Spleen (tissue), 11 donors: ENCODE results near the gene ULBP3. TPM values are rescaled to one million over a fixed set of nuclear protein-coding genes. Genes with fewer than 3 reads are reported as not detected.
A peak's percentile ranks its signal among the peaks of the same experiment; 100 is the strongest.
"Not testable (repeated sequence)": the region's sequence is repeated elsewhere in the genome, so short reads cannot be mapped to it uniquely, and the experiment has no call there.

ENCODE experiments used
- DNase-seq: peaks from one replicate; pipeline ENCODE4 v3.0.0-alpha.2; 2020
- H3K27ac ChIP-seq, 8 donors: fragments of 200-600 bp; sonication (generic) in 7 of 8; 1 replicate in 4 of 8; 2 replicates in 4 of 8; pipeline versions ENCODE4 v1.5.0 to v1.8.0; 2016 to 2021; ENCODE audit warnings: inconsistent platforms in 4 of 8, mild to moderate bottlenecking in 4 of 8, moderate library complexity in 1 of 8
- H3K27me3 ChIP-seq, 7 donors: fragments of 200-600 bp; sonication (generic) in 6 of 7; replicated peaks in 1 of 7; 1 replicate in 4 of 7; 2 replicates in 3 of 7; pipeline versions ENCODE4 v1.5.0 to v1.8.0; 2016 to 2021; ENCODE audit warnings: inconsistent platforms in 3 of 7, mild to moderate bottlenecking in 1 of 7
- H3K36me3 ChIP-seq, 6 donors: fragments of 200-600 bp; sonication (generic) in 5 of 6; 1 replicate in 4 of 6; 2 replicates in 2 of 6; pipeline versions ENCODE4 v1.5.0 to v1.8.0; 2016 to 2021; ENCODE audit warnings: inconsistent platforms in 2 of 6
- H3K4me1 ChIP-seq, 6 donors: fragments of 200-600 bp; sonication (generic) in 5 of 6; 1 replicate in 3 of 6; 2 replicates in 3 of 6; pipeline versions ENCODE4 v1.5.0 to v1.8.0; 2016 to 2021; ENCODE audit warnings: inconsistent platforms in 3 of 6
- H3K4me3 ChIP-seq, 8 donors: fragments of 200-600 bp; sonication (generic) in 7 of 8; 1 replicate in 4 of 8; 2 replicates in 4 of 8; pipeline versions ENCODE4 v1.5.0 to v1.8.0; 2016 to 2021; ENCODE audit warnings: inconsistent platforms in 4 of 8, mild to moderate bottlenecking in 4 of 8, moderate library complexity in 2 of 8
- H3K9me3 ChIP-seq, 8 donors: fragments of 200-600 bp; sonication (generic) in 7 of 8; 1 replicate in 4 of 8; 2 replicates in 4 of 8; pipeline versions ENCODE4 v1.5.0 to v1.8.0; 2016 to 2021; ENCODE audit warnings: inconsistent platforms in 4 of 8
- POLR2A ChIP-seq, 3 donors: fragments of 450-650 bp; IDR thresholded peaks; one replicate each; pipeline ENCODE4 v1.5.1; 2017; ENCODE audit warnings: antibody characterized with exemption in 3 of 3, mild to moderate bottlenecking in 1 of 3
- POLR2AphosphoS5 ChIP-seq, 3 donors: sonication (generic); formaldehyde crosslinking; IDR thresholded peaks; one replicate each; pipeline ENCODE4 v1.5.1; 2017; ENCODE audit warnings: antibody characterized with exemption in 3 of 3
- WGBS, 5 donors: extraction: QIAGEN DNeasy Blood & Tissue Kit in 3 of 5; methylation state at CpG; one replicate each; pipeline versions ENCODE4 v1.1.5 to v1.1.7; 2013 to 2018; 5-methylcytosine and 5-hydroxymethylcytosine counted together
- intact Hi-C: fragments of 100-400 bp; cut with DNase I; formaldehyde crosslinking; loops from one replicate; pipeline ENCODE4 v1.15.0; 2023; ENCODE audit warnings: low total_unique reads
- polyA plus RNA-seq, 3 donors: library from polyadenylated mRNA; stranded (reverse); fragments of 200-250 nt; gene quantifications; one replicate each; pipeline ENCODE4 v1.2.1, GENCODE V29; 2013
- total RNA-seq, 7 donors: library from RNA; depleted of rRNA in 3 of 7; stranded (reverse); fragments of >200 nt in 3 of 7; fragmentation: NEBNext Ultra II Directional in 4 of 7; extraction: Animal tissue kit (Norgen Biotek cat#: 25700) in 4 of 7; gene quantifications; one replicate each; pipeline versions ENCODE4 v1.1.0 to v1.2.1, GENCODE V29; 2016 to 2021
- TF ChIP-seq, protein P1 (sequence below), 11 experiments: fragments of 200-600 bp in 7 of 11; fragments of 450-650 bp in 4 of 11; sonication (generic) in 4 of 11; IDR thresholded peaks in 8 of 11; conservative IDR thresholded peaks in 3 of 11; 1 replicate in 7 of 11; 2 replicates in 4 of 11; pipeline versions ENCODE4 v1.4.0 to v1.8.0; 2016 to 2021; ENCODE audit warnings: antibody characterized with exemption in 11 of 11, inconsistent platforms in 4 of 11, mild to moderate bottlenecking in 1 of 11
- donor health status: healthy with polysubstance abuse.
- donor health status: DM: no; HTN: no; CAD: no; lungs with moderate emphysema.
- donor health status: DM: no; HTN: no; CAD: no.
- donor health status: Bipolar disorder and iron deficiency.
- donor health status: healthy.
- donor health status: DM: no; HTN: no; CAD: no.
- donor health status: DM: yes; HTN: yes; CAD: no.

Gene ULBP3
- total and polyA plus RNA-seq, 10 donors = 0.15 to 2.2 (median 0.85) TPM; not detected in 1

DNA sequence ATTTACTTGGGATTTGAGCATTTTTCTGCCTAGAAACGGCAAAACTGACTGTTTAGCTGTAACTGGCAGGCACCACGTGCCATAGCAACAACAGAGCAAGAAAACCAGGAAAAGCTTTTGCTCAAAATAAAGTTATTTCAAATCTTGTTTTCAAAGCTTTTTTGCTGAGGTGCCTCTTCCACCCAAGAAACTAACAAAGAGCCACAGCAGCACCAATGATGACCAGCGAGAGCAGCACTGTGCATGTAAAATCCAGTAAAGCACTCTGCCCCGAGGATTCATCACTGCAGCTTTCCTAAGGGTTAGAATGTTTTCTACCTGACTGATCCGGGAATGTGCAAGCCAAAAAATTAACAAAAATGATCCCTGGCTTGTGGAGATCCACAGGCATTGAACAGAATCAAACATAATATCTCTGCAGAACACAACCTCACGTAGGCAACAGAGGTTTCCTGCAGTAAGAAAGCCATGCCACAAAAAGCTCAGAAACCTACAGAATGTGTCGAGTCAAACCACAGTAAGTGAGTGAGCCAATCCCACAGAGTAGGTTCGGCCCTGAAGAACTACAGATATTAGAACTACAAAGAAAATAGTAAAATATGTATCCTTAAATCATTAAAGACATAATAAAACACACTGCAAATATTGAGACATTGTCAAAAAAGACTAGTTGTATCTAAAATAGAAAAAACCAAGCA is 7.4 kb upstream of the ULBP3 start:
- Histone ChIP-seq H3K9me3 (no peaks in the 10 kb centered on the region), H3K27ac (no peak overlapping the region), H3K36me3 (no peaks in the 10 kb centered on the region), H3K4me3 (no peak overlapping the region), H3K27me3 (peaks cover 0 to 18% (median 0%) of the 10 kb centered on the region in 7 donors), H3K4me1 (peaks cover 0 to 8% (median under 1%) of the 10 kb centered on the region in 6 donors)
- DNase-seq = no peak
- 34 to 44% (median 38%) methylated on average over 8 of the region's 8 CpGs for WGBS, 5 donors
- TF ChIP-seq, protein P1, sequence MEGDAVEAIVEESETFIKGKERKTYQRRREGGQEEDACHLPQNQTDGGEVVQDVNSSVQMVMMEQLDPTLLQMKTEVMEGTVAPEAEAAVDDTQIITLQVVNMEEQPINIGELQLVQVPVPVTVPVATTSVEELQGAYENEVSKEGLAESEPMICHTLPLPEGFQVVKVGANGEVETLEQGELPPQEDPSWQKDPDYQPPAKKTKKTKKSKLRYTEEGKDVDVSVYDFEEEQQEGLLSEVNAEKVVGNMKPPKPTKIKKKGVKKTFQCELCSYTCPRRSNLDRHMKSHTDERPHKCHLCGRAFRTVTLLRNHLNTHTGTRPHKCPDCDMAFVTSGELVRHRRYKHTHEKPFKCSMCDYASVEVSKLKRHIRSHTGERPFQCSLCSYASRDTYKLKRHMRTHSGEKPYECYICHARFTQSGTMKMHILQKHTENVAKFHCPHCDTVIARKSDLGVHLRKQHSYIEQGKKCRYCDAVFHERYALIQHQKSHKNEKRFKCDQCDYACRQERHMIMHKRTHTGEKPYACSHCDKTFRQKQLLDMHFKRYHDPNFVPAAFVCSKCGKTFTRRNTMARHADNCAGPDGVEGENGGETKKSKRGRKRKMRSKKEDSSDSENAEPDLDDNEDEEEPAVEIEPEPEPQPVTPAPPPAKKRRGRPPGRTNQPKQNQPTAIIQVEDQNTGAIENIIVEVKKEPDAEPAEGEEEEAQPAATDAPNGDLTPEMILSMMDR (IDR thresholded peaks at IDR 0.05 in 8 of 11, conservative IDR thresholded peaks at IDR 0.05 in 3 of 11) = no peak
- TF ChIP-seq POLR2A (IDR thresholded peaks at IDR 0.05) (no peak), POLR2AphosphoS5 (IDR thresholded peaks at IDR 0.05) (no peak)
- intact Hi-C loops = no loop called here

DNA sequence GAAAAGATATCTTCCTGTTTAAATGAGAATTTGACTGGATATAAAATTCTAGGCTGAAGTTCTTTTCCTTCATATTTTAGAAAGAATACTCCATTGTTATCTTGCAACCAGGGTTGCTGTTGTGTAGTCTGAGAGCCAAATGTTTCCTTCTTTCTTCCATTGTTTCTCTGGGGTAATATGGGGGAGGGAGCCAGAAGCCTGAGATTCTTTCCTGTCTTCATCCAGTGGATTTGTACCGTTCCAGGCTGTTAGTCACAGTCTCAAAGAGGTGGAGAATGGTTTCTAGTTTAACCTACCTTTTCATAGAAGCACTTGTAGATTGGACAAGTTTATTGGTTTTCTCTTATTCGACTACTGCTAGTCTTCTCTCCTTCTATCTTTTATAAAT is 6.1 kb upstream of the ULBP3 start:
- WGBS, 5 donors = 81 to 89% (median 82%) methylated on average over 2 of the region's 2 CpGs
- Histone ChIP-seq H3K36me3 (no peaks in the 10 kb centered on the region), H3K4me1 (peaks cover 0 to 13% (median 0%) of the 10 kb centered on the region in 6 donors), H3K27ac (no peak overlapping the region), H3K4me3 (no peak overlapping the region), H3K9me3 (no peaks in the 10 kb centered on the region), H3K27me3 (peaks cover 0 to 18% (median 0%) of the 10 kb centered on the region in 7 donors)
- DNase-seq = no peak
- TF ChIP-seq POLR2A (IDR thresholded peaks at IDR 0.05) (no peak), POLR2AphosphoS5 (IDR thresholded peaks at IDR 0.05) (no peak)
- TF ChIP-seq, protein P1 (IDR thresholded peaks at IDR 0.05 in 8 of 11, conservative IDR thresholded peaks at IDR 0.05 in 3 of 11) = no peak
- intact Hi-C loops = no loop called here

DNA sequence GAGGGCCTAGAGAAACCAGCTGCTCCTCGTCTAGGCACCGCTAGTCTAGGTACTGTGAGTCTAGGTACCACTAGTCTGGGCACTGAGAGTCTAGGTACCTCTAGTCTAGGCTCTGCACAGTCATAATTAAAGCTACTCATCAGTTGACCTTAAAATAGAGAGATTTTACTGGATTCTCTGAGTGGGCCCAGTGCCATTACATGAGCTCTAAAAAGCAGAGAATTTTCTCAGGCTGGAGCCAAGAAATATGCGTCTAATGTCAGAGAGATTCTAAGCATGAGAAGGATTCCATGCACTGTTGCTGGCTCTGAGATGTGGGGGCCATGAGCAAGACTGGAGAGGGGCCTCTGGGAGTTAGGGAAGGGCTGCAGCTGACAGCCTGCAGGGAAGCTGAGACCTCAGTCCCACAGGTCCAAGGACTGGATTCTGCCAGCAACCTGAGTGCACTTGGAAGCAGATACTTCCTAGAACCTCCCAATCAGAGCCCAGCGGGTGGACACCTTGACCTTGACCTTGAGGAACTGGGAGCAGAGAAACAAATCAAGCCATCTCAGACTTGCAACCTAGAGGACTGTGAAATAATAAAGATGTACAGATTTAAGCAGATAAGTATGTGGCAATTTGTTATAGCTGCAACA is 5.6 kb upstream of the ULBP3 start:
- peaks cover 0 to 19% (median 0%) of the 10 kb centered on the region in 7 donors for H3K27me3 ChIP-seq
- H3K9me3 ChIP-seq, DNase-seq, H3K27ac ChIP-seq, H3K36me3 ChIP-seq, intact Hi-C loops, H3K4me3 ChIP-seq: not testable (repeated sequence)
- 82 to 93% (median 85%) methylated on average over 4 of the region's 4 CpGs for WGBS, 5 donors
- peaks cover 0 to 16% (median 3%) of the 10 kb centered on the region in 6 donors for H3K4me1 ChIP-seq

DNA sequence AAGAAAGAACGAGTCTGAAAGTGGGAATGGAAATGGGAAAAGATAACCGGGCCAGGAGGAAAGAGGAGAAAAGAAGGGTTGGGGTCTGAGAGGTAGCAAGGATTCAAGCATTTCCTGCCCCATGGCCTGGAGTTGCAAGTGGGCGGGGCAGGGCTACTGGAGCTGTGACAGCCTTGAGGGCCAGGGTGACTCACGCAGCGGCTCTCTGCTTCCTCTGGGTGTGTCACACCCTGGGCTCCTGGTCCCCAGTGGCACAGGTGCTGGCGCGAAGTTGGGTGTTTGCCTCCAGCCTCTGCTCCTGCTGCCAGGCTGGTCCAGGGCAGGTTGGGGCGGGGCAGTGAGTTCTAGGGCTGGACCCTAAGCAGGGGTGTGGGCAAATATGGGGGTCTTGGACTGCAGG is 3.3 kb upstream of the ULBP3 start:
- DNase-seq = peak; percentile 80
- TF ChIP-seq POLR2A (IDR thresholded peaks at IDR 0.05) (no peak), POLR2AphosphoS5 (IDR thresholded peaks at IDR 0.05) (no peak)
- TF ChIP-seq, protein P1 (IDR thresholded peaks at IDR 0.05 in 8 of 11, conservative IDR thresholded peaks at IDR 0.05 in 3 of 11) = no peak
- 54 to 72% (median 65%) methylated on average over 6 to 8 of the region's 8 CpGs for WGBS, 5 donors
- H3K27ac ChIP-seq = no peak overlapping the region
- peaks cover 0 to 32% (median 0%) of the 10 kb centered on the region in 7 donors for H3K27me3 ChIP-seq
- H3K4me3 ChIP-seq = no peak overlapping the region
- H3K9me3 ChIP-seq = no peaks in the 10 kb centered on the region
- peaks cover 0 to 33% (median 16%) of the 10 kb centered on the region in 6 donors for H3K4me1 ChIP-seq
- intact Hi-C loops = no loop called here
- no peaks in the 10 kb centered on the region for H3K36me3 ChIP-seq
